ENCODE results near the gene MRTFB. TPM values are rescaled to one million over a fixed set of nuclear protein-coding genes. Genes with fewer than 3 reads are reported as not detected.

Gene MRTFB
- total and polyA plus RNA-seq, 2 experiments from 2014 or later = 13.9 to 22.2 TPM

DNA sequence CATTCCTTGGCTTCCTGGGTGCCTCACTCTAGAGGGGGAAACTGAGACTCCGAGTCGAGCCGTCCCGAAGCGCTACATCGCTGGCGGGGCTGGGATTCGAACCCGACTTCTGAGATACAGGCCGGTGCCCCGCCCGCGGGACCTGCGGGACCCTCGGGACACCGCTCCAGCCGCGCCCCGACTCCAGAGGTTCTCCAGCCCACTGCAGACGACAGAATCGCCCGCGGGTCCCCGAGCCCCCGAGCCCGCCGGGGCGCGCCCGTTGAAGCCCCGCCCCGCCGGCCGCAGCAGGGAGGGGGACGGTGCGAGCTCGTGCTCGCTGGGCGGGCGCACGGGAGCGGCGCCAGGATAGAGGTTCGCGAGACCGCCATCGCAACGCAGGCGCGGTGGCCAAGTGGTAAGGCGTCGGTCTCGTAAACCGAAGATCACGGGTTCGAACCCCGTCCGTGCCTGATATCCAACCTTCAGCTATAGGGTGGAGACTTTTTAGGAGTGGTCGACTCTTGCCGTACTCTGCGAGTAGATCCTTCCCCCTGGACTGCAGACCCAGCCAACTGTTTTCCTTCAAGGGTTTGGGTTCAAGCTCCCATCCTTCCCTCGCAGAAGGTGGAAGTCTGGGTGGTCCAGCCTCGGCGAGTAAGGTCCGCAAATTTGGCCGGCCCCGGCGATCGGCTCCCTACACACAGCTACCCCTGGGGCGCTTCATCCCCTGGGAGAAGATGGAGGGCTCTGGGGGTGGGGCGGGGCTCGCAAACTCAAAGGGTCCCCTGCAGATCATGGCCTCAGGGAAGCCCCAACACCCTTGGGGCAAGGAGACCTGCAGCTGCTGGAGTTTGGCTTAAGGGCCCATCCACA is 214.6 kb downstream of the MRTFB start:
- peaks cover 7% of the 10 kb centered on the region; the same call in 2 of the 3 replicates for H3K9me3 Mint-ChIP-seq
- peaks cover 27% of the 10 kb centered on the region for H3K27me3 Mint-ChIP-seq (ENCODE audit: insufficient read depth, low read depth, poor library complexity)
- Histone ChIP-seq H3K36me3 (ENCODE audit: insufficient read depth) (no peaks in the 10 kb centered on the region), H3K4me3 (peak overlapping the region; percentile 95), H2AFZ (peak overlapping the region; percentile 99), H3K9me2 (ENCODE audit: insufficient read depth) (no peaks in the 10 kb centered on the region), H3K27ac (ENCODE audit: low read depth) (peak overlapping the region; percentile 40; the same call in 1 of the 2 replicates), H3K79me2 (replicated peaks; ENCODE audit: insufficient read depth) (no peaks in the 10 kb centered on the region), H3K4me2 (peak overlapping the region; percentile 94), H3K27me3 (ENCODE audit: insufficient read depth) (no peaks in the 10 kb centered on the region; the same call in 1 of the 2 replicates), H4K20me1 (replicated peaks; ENCODE audit: insufficient read depth) (no peaks in the 10 kb centered on the region), H3K4me1 (ENCODE audit: insufficient read depth) (peaks cover 33% of the 10 kb centered on the region), H3F3A (replicated peaks; ENCODE audit: low read depth) (peaks cover 13% of the 10 kb centered on the region)
- DNase-seq (ENCODE audit: low spot score) (peak; percentile 92), ATAC-seq (peak; percentile 73)
- H3K36me3 Mint-ChIP-seq (ENCODE audit: low read depth) = peaks cover 3% of the 10 kb centered on the region; the same call in 2 of the 3 replicates
- H3K4me3 Mint-ChIP-seq = peak overlapping the region; percentile 80
- TF ChIP-seq POLR2AphosphoS5 (IDR thresholded peaks at IDR 0.05; ENCODE audit: low read depth) = 0 out of 2 replicates have a peak, but pooled peaks have one; percentile 9
- 0 out of 2 replicates have a peak, but pooled peaks have one; percentile 14 for TF ChIP-seq NANOG (IDR thresholded peaks at IDR 0.05; ENCODE audit: borderline replicate concordance)
- TF ChIP-seq ZNF331 (CRISPR knock-in tag; IDR thresholded peaks at IDR 0.05; ENCODE audit: low read depth) = no peak
- TF ChIP-seq, protein P1, sequence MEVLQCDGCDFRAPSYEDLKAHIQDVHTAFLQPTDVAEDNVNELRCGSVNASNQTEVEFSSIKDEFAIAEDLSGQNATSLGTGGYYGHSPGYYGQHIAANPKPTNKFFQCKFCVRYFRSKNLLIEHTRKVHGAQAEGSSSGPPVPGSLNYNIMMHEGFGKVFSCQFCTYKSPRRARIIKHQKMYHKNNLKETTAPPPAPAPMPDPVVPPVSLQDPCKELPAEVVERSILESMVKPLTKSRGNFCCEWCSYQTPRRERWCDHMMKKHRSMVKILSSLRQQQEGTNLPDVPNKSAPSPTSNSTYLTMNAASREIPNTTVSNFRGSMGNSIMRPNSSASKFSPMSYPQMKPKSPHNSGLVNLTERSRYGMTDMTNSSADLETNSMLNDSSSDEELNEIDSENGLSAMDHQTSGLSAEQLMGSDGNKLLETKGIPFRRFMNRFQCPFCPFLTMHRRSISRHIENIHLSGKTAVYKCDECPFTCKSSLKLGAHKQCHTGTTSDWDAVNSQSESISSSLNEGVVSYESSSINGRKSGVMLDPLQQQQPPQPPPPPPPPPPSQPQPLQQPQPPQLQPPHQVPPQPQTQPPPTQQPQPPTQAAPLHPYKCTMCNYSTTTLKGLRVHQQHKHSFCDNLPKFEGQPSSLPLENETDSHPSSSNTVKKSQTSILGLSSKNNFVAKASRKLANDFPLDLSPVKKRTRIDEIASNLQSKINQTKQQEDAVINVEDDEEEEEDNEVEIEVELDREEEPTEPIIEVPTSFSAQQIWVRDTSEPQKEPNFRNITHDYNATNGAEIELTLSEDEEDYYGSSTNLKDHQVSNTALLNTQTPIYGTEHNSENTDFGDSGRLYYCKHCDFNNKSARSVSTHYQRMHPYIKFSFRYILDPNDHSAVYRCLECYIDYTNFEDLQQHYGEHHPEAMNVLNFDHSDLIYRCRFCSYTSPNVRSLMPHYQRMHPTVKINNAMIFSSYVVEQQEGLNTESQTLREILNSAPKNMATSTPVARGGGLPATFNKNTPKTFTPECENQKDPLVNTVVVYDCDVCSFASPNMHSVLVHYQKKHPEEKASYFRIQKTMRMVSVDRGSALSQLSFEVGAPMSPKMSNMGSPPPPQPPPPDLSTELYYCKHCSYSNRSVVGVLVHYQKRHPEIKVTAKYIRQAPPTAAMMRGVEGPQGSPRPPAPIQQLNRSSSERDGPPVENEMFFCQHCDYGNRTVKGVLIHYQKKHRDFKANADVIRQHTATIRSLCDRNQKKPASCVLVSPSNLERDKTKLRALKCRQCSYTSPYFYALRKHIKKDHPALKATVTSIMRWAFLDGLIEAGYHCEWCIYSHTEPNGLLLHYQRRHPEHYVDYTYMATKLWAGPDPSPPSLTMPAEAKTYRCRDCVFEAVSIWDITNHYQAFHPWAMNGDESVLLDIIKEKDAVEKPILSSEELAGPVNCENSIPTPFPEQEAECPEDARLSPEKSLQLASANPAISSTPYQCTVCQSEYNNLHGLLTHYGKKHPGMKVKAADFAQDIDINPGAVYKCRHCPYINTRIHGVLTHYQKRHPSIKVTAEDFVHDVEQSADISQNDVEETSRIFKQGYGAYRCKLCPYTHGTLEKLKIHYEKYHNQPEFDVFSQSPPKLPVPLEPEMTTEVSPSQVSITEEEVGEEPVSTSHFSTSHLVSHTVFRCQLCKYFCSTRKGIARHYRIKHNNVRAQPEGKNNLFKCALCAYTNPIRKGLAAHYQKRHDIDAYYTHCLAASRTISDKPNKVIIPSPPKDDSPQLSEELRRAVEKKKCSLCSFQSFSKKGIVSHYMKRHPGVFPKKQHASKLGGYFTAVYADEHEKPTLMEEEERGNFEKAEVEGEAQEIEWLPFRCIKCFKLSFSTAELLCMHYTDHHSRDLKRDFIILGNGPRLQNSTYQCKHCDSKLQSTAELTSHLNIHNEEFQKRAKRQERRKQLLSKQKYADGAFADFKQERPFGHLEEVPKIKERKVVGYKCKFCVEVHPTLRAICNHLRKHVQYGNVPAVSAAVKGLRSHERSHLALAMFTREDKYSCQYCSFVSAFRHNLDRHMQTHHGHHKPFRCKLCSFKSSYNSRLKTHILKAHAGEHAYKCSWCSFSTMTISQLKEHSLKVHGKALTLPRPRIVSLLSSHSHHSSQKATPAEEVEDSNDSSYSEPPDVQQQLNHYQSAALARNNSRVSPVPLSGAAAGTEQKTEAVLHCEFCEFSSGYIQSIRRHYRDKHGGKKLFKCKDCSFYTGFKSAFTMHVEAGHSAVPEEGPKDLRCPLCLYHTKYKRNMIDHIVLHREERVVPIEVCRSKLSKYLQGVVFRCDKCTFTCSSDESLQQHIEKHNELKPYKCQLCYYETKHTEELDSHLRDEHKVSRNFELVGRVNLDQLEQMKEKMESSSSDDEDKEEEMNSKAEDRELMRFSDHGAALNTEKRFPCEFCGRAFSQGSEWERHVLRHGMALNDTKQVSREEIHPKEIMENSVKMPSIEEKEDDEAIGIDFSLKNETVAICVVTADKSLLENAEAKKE (CRISPR knock-in tag; IDR thresholded peaks at IDR 0.05) = peak; percentile 82
- TF ChIP-seq, protein P2, sequence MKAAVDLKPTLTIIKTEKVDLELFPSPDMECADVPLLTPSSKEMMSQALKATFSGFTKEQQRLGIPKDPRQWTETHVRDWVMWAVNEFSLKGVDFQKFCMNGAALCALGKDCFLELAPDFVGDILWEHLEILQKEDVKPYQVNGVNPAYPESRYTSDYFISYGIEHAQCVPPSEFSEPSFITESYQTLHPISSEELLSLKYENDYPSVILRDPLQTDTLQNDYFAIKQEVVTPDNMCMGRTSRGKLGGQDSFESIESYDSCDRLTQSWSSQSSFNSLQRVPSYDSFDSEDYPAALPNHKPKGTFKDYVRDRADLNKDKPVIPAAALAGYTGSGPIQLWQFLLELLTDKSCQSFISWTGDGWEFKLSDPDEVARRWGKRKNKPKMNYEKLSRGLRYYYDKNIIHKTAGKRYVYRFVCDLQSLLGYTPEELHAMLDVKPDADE (IDR thresholded peaks at IDR 0.05) = peak; percentile 57; the same call in 1 of the 2 replicates
- TF ChIP-seq CREB1 (CRISPR knock-in tag; IDR thresholded peaks at IDR 0.05; ENCODE audit: low read depth) = no peak; the same call in 1 of the 2 replicates
- TF ChIP-seq ZNF114 (CRISPR knock-in tag; IDR thresholded peaks at IDR 0.05) = 0 out of 2 replicates have a peak, but pooled peaks have one; percentile 49
- H3K4me1 Mint-ChIP-seq = peaks cover 33% of the 10 kb centered on the region
- no peak overlapping the region for H3K27ac Mint-ChIP-seq
